LHCN-M2 (cell line): ENCODE measurements around the gene EXOC6B. TPM values are rescaled to one million over a fixed set of nuclear protein-coding genes. Genes with fewer than 3 reads are reported as not detected.

Experiments
- DNase-seq: peaks from one replicate; pipeline ENCODE4 v3.0.0-alpha.2; 2012; ENCODE audit warnings: low read depth
- total RNA-seq: library from RNA; depleted of rRNA; stranded (reverse); fragments of >200 nt; gene quantifications from 2 replicates; pipeline ENCODE4 v1.2.3, GENCODE V29; 2014

Gene EXOC6B
- total RNA-seq, 1 experiment from 2014 or later: 16.7 TPM

DNA sequence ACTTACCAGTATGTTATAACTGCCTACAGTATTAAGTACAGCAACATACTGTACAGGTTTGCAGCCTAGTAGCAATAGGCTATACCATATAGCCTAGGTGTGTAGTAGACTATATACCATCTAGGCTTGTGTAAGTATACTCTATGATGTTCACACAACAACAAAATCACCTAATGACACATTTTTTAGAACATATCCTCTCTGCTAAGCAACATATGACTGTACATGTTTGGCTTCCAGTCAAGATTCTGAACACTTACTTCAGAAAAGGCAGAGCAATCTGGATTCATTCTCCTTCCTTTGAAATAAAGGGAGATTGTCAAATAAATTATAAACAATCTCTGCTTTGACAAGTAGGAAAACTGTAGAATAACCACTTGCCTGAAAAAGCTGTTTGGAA lies 81.8 kb downstream of the EXOC6B start:
- DNase-seq: peak; percentile 42

DNA sequence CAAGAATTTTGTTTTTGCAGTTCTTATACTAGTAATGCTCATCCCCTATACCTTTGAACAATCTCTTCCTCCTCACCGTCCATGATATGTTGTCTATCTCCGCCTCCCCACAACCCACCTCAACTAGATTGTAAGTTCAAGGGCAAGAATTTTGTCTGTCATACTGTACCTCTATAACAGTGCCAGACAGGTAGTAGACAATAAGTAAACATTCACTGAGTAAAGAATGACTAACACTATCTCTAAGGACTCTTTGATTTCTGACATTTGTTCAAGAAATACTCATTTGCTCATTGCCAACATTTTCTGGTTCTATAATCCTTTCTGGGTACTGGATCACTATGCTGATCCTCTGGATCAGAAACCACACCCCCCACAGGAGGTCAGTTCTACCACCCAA lies 82.4 kb downstream of the EXOC6B start:
- no peak for DNase-seq

DNA sequence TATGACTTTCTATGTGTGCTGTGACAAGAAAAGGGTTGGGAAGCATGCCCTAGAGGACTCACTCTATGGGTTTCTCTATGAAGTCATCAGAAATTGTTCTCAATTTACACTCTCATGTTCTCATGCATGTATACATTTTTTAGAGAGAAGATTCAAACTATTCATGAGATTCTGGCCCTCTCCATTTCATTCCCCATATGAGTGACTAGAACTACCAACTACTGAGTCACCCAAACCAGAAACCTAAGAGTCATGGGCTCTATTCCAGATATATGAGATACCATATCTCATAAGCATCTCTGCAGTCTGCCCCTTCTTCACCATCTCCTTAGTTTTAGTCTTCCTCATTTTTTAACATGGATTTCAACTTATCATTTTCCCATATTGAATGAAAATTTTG lies 87.7 kb downstream of the EXOC6B start:
- DNase-seq: peak; percentile 20

DNA sequence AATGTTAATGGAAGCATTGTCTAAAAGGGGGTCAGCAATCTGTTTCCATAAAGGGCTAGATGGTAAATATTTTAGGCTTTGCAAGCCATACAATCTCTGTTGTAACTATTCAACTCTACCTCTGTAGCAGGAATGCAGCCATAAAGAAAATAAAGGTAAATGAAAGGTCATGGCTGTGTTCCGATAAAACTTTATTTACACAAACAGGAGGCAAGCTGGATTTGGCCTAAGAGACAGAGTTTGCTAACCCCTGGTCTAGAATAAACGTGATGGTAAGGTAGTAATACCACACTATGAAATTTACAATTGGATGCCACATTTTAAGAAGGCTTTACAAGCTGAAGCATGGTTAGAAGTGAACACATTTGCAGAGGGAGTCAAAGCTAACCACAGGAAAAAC lies 91.4 kb downstream of the EXOC6B start:
- DNase-seq: no peak

DNA sequence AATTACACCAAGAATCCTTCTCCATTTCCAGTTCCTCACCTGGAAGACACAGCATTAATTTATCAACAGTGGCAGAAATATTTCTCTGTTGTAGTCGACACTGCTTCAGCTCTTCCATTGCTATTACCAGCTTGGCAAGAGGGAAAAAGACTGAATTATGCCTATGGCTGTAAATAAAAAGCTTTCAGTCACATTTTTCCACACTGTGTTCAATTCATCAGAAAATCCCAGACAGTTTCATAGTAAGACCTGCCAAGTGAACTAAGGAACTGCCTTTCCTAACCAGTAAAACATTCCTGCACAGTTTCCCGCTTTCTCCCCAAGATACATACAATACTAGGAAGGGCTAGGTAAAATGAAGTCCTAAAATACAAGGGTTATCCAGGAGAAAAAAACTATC lies 94.7 kb downstream of the EXOC6B start:
- DNase-seq: no peak

DNA sequence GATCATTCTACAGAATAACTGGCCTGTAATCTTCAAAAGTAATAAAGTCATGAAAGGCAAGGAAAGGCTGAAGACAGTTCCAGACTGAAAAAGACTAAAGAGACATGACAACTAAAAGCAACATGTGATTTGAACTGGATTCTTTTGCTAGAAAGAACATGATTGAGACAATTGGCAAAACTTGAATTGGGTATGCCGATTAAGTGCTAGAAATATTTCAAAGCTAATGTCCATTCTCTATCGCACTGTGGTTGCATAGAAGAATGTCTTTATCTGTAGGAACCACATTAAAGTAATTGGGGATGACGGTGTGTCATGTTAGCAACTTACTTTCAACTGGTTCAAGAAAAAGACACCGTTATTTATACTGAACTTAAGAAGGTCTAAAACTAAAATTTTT lies 98.5 kb downstream of the EXOC6B start:
- DNase-seq: no peak

DNA sequence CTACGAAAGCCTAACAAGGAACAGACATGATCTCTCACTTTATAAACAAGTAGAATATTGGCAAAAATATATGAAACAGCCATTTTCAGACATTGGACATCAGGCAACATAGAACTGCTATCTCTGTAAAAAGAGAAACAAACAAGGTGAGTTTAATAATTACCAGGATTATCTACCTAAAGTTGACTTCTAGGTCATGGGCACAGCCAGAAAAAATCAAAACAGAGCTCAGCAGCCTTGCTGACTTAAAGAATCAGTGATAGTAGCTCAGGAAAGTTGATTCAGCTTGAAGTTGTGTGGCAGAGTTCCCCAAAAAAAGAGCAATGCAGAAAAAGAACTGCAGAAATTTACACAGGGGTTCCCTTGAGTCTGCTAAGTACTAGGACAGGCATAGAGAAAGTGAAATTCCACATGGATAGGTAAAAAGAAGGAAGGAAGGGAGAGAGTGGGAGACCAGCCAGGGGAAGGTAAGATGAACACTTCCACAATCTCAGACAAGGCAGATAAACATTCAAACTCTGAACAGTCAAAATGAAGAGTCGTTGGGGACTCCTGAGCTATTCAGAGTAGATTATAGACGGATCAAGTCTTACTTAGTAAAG lies 102.0 kb downstream of the EXOC6B start:
- DNase-seq: no peak

DNA sequence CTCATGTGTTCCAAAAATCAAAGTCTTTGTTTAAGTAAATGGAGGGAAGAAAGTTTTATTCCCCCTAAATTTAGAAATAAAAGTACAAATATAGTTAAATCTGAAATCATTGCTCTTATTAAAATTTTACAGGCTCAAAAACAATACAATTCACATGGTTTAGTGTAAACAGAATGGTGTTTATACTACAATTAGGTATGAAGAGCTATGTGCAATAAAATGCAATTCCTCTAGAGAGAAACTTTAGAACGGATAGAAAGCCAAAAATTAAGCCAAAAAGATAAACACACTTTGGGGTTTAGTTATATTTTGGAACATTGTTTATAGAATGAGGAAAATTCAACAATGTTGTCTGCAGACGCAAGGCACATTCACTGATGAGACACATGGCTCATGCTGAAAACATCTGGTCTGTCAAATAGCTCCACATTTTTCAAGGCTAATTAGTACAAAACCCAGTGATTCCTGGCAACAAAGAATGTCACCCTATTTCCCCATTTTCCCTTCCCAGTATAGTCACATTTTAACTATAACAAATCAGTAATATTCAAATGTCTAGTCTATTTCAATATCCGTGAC lies 103.3 kb downstream of the EXOC6B start:
- peak; percentile 37 for DNase-seq

DNA sequence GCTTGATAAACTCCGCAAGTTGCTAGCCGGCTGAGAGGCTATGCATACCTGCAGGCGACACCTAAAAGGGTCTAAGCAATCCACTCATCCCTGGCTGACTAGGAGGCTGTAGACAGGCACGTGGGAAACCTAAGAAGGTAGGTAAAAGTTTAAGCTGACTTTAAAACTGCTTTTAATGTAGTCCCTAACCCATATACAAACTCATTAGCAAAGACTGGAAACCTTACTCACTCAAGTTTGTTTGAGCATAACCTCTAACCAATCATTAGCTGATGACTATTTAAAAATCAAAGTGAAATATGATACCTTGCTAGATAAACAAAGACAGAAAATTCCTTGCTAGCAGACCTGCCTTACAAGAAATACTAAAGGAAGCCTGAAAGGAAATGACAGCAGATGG lies 106.4 kb downstream of the EXOC6B start:
- no peak for DNase-seq

DNA sequence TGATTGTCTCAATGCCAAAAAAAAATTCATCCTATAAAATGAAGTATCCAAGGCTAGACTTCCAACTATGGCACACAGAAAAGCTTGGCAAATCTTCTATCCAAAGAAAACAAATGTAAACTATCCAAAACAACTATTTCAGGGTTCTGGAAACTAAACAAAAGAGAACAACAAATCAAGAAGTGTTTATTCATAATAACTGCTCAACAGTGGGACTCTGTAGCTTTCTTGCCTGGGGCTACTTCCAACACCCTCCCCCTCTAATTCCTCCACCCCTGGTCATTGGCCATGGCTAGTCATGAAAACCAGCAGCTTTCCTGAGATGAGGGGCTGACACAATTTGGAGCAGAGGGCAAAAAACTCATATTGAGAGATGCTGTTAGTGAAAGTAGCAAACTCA lies 107.0 kb downstream of the EXOC6B start:
- no peak for DNase-seq

DNA sequence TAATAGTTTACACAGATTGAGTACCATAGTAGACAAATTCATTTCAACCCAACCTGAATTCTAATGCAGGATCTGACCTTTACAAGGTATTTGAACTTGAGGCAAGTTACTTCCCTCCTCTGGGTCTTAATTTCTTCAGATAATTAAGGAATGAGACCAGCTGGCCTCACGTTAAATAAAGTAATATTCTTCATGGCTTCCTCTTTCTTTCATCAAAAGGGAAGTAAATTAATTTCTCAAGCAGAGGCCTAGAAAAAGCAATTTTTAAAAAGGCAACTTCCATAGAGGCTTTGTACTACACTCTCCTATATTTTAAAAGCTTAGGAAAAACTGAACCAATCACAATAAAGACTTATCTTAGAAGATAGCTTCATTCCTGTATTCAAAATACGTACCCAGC lies 109.2 kb downstream of the EXOC6B start:
- no peak for DNase-seq

DNA sequence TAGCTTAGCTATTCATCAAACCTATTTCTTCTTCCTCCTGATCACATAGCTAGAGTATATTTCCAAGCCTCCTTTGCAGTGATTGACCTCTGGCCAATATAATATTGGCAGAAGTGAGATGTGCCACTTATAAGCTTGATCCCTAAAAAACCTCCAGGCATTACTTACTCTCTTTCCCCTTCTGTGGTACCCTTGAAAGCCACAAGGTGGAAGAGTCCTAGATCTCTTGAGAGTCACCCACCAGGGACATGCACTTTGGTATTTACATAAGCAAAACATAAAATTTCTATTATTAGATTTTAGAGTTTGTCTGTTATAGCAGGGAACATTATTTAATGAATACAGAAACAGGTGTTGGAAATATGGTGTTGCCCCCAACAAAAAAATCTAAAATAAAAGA lies 112.0 kb downstream of the EXOC6B start:
- DNase-seq: no peak

DNA sequence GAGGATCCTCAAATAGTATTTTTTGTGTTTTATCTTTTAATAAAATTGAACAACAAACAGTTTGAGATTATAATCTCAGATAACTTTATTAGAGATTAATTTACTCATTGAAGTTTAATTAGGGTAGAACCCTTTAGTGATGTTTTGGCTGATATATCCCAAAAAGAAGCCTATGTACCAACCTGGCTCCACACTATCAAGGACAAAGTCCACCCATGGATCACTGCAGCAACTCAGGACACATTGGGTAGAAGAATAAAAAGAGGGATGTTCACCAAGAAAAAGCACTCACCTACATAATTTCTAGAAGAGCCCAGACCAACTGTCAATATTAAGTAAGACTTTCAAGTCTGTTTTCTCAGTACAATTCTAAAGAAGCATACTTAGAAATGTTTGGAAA lies 112.9 kb downstream of the EXOC6B start:
- no peak for DNase-seq

DNA sequence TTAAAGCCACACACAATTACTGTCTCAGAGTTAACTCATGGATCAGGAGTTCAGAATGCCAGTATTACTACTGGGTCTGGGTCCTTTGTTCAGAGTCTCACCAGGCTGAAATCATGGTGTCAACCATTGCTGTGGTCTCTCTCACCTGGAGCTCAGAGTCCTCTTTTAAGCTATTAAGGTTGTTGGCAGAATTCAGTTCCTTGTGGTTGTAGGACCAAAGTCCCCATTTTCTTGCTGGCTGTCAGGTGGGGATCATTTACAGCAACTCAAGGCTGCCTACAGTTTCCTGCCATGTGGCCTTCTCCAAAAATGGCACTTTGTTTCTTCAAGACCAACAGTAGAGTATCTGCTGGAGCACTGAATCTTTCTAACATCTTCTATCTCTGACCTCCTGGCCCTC lies 113.5 kb downstream of the EXOC6B start:
- DNase-seq: no peak

DNA sequence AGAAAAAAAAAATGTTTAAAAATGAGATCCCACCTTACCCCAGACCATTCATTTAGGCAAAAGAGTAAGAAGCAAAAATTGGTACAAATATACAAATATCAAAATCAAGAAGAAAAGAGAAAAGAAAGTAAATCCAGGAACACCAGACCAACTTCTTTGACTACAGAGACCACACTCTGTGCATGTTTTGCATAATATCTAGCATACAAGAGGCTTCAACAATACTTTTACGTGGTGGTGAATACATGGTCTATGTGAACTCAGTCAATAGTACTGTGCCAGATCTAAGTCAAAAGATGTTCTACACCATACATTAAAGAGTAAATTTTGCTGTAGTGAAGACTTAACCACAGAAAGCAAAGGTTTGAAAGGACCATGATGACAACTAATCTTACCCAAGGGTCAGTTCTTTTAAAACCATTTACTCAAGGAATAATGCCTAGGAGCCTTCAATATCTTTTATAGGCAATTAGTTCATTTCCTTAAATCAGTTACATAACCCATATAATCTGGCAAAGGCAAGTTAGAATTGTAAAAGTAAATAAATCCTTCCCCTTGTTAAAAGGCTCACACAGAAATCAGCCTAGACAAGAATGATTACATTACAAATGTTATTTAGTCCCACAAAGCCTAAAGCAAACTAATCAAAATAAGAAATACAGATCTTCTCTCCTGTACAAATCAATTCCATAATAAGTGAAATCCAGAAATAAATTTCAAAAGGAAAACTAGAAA lies 115.2 kb downstream of the EXOC6B start:
- no peak for DNase-seq

DNA sequence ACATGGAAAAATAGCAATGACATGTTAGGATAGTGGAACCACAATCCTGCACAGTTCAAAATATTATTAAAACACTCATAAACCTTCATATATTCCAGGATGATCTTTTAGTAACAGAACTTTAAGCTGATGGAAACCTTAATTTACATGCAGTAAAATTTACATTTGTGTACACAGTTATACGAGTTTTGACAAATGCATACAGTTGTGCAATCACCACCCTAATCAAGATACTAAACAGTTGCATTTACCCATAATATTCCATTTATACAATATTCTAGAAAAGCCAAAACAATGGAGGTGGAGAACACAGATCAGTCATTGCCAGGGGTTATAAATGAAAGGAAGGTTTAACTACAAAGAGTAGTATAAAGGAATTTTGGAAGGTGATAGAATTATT lies 117.6 kb downstream of the EXOC6B start:
- no peak for DNase-seq

DNA sequence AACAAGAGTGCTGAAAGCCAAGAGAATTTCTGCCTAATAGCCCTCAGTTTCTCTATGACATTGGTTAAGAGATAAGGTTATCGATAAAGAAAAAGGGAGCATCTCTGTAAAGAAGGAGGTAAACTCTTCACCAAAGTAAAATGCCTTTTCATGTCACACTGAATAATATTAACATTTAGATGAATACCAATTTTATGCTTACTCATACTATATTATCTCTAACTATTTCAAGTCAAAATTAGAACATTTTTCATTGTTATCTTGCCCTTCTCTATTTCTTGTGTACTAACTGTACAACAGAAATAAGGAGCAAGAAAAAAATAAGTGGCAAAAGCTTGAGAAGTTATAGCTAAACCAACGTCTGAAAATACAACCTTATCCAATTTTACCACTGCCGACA lies 127.5 kb downstream of the EXOC6B start:
- no peak for DNase-seq

DNA sequence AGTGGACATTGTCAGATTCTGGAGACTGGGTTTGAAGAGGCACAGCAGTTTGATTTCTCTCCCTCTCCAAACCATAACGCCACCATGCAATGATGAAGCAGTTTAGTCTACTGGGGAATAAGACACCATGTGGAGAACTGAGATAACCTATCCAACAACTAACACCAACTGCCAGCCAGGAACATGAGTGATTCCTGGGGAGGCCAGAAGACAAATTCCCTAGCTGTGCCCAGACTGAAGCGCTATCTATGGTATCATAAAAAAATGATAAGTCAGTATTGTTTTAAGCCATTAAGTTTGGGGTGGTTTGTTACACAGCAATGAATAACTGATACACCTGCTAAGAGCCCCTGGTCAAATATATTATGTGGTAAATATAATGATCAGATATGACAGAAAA lies 129.3 kb downstream of the EXOC6B start:
- no peak for DNase-seq

DNA sequence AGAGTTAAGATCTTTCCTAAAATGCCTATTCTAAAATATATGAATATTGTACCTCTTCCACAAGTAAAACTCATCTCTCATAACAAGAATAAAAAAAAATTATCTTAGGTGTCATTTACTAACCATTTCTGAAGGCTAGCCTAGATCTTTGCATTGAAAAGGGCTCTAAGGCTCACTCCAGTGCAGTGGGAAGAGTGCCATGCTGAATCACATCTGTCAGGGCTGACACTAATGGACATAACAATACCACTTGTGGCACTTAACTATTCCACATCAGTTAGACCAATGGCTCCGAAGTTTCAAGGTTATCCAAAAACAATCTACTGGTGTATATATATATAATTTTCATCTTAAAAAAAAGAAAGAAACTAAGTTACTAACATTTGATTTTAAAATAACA lies 130.2 kb downstream of the EXOC6B start:
- DNase-seq: no peak

DNA sequence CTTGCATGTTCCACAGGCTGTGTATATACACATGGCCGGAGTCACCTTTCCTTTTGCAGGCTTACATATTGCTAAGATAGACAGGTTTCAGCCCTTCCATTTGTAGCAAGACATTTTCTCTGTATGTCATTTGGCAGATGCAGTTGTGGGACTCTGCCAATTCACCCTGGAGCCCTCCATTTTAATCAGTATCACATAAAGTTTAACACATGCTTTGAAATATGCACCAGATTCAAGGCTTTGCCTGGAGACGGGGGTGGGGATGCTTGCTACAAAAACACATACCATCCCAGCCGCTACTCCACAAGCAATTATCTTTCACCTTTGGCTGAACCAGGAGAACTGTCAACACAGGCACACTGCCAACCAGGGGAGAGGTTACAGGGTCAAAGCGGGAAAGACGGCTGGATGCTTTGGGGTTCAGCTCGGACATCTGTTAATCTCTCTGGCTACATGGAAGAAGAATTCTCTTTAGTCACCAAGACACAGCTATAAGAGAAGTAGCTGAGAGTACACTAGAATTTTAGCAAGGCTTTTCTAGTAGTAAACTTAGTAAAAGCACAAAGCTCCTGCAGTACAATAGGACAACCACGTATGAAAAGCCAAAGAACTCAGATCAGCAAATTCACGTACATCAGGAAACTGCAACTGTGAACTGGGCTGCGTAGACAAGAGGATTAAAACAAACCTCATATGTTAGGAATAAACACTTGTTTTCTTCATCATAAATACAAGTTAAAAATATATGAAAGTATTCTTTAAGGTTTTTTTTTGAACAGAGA lies 130.9 kb downstream of the EXOC6B start:
- DNase-seq: peak; percentile 48

DNA sequence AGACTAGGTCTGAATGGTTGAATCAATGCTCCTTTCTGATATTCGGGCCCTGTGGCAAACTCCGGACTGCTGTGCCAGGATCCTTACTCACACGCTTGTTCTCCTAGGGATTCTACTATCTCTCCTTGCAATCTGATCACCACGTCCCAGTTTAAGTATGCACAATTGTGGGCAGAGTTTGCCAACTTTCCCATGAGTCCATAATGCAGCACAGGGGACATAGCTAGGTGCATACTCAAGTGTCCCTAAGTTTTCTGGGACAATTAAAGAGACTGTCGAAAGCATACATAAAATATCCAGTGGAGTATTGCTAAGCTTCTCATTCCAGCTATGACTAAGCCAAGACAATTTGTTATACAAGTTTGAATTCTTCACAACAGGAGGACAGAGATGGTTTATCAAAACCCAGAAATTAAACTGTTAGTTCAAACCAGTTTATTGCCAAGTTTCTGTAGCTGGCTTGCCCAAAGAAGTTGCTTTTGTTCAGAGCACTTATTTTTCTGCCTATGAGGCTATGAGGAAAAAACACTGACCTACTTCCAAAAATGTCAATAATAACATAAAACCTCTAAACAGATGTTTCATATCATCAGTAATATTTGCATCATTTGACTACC lies 136.1 kb downstream of the EXOC6B start:
- no peak for DNase-seq

DNA sequence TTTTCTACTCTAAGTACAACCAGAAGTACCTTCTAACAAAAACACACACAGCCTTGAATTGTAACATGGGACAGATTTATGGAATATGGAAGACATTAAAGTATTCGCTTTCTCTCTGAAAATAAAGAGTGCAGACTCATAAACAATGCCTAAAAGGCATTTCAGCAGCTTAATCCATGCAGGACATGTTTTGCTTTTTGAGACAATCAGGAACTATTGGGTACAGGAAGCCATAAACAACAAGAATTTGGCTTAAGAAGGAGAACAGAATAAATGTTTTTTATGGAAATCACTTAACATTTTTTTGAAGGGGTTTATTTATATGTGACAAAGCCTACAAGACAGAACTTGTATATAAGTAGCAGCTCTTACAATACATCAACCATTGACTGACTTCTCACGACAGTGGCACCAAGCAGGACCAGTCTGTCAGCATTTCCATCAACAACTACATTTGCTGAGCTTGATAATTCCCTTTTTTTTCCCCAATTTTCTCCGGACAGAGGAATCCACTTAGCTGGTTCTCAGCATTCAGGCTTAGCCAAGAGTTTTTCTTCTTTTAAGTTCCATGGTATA lies 140.1 kb downstream of the EXOC6B start:
- DNase-seq: no peak
